Measurements from ENCODE around the gene PDIA2.

GRCh38 chr16:284204-285120 is 1.5 kb downstream of the PDIA2 start:
- no peak for TF ChIP-seq CTCF (IDR thresholded peaks at IDR 0.05; ENCODE audit: low read depth, low read length)
- TF ChIP-seq EZH2phosphoT487 (IDR thresholded peaks at IDR 0.05; ENCODE audit: low read depth) = no peak
